Trophoblast cell (in vitro differentiated cells and primary cell): ENCODE results near the gene MAEA.

ENCODE experiments used
- DNase-seq, 2 donors: peaks; one replicate each; pipeline ENCODE4 v3.0.0-alpha.2; 2016
- H2AFZ ChIP-seq: 2 replicates; pipeline ENCODE4 v1.6.1; 2013; ENCODE audit warnings: low read length, moderate library complexity, mild to moderate bottlenecking; ENCODE audit not compliant: insufficient read depth, poor library complexity
- H2AK5ac ChIP-seq: 2 replicates; pipeline ENCODE4 v1.6.1; 2013; ENCODE audit warnings: mild to moderate bottlenecking, low read length
- H2BK120ac ChIP-seq: 2 replicates; pipeline ENCODE4 v1.6.1; 2013; ENCODE audit warnings: low read length, mild to moderate bottlenecking, moderate library complexity; ENCODE audit not compliant: insufficient read depth, poor library complexity
- H2BK12ac ChIP-seq: 2 replicates; pipeline ENCODE4 v1.6.1; 2013; ENCODE audit warnings: mild to moderate bottlenecking, low read length, moderate library complexity
- H2BK5ac ChIP-seq: 2 replicates; pipeline ENCODE4 v1.6.1; 2013; ENCODE audit warnings: low read length, low read depth, moderate library complexity, mild to moderate bottlenecking; ENCODE audit not compliant: poor library complexity
- H3K14ac ChIP-seq: 2 replicates; pipeline ENCODE4 v1.6.1; 2013; ENCODE audit warnings: mild to moderate bottlenecking, low read length
- H3K18ac ChIP-seq: 2 replicates; pipeline ENCODE4 v1.6.1; 2013; ENCODE audit warnings: mild to moderate bottlenecking, low read length
- H3K23ac ChIP-seq: 2 replicates; pipeline ENCODE4 v1.6.1; 2013; ENCODE audit warnings: low read length
- H3K27ac ChIP-seq: 2 replicates; pipeline ENCODE4 v1.5.1; 2013; ENCODE audit warnings: low read depth, mild to moderate bottlenecking, inconsistent platforms, low read length, moderate library complexity
- H3K27me3 ChIP-seq: 2 replicates; pipeline ENCODE4 v1.6.1; 2013; ENCODE audit warnings: inconsistent platforms, mild to moderate bottlenecking, low read length, moderate library complexity; ENCODE audit not compliant: insufficient read depth
- H3K36me3 ChIP-seq, 2 experiments: 1 replicate in 1 of 2; 2 replicates in 1 of 2; pipeline ENCODE4 v1.6.1; 2013; ENCODE audit warnings: low read length in 2 of 2, mild to moderate bottlenecking in 2 of 2, moderate library complexity in 1 of 2; ENCODE audit not compliant: insufficient read depth in 2 of 2, control insufficient read depth in 1 of 2
- H3K4ac ChIP-seq: 2 replicates; pipeline ENCODE4 v1.6.1; 2013; ENCODE audit warnings: low read depth, mild to moderate bottlenecking, low read length, moderate library complexity
- H3K4me1 ChIP-seq, 2 experiments: 1 replicate in 1 of 2; 2 replicates in 1 of 2; pipeline ENCODE4 v1.6.1; 2013; ENCODE audit warnings: low read length in 2 of 2, mild to moderate bottlenecking in 2 of 2, moderate library complexity in 1 of 2; ENCODE audit not compliant: insufficient read depth in 2 of 2, control insufficient read depth in 1 of 2
- H3K4me2 ChIP-seq: 2 replicates; pipeline ENCODE4 v1.6.1; 2013; ENCODE audit warnings: inconsistent platforms, mild to moderate bottlenecking, low read length, moderate library complexity
- H3K4me3 ChIP-seq: 2 replicates; pipeline ENCODE4 v1.5.1; 2013; ENCODE audit warnings: mild to moderate bottlenecking, low read depth, low read length, inconsistent platforms
- H3K79me1 ChIP-seq: one replicate; pipeline ENCODE4 v1.6.1; 2013; ENCODE audit warnings: low read length
- H3K79me2 ChIP-seq: 2 replicates; pipeline ENCODE4 v1.6.1; 2013; ENCODE audit warnings: low read length, mild to moderate bottlenecking; ENCODE audit not compliant: control insufficient read depth, insufficient read depth, poor library complexity
- H3K9ac ChIP-seq: 2 replicates; pipeline ENCODE4 v1.6.1; 2013; ENCODE audit warnings: mild to moderate bottlenecking, low read length
- H3K9me3 ChIP-seq: 2 replicates; pipeline ENCODE4 v1.6.1; 2013; ENCODE audit warnings: low read depth, mild to moderate bottlenecking, control low read depth, inconsistent platforms, low read length; ENCODE audit not compliant: insufficient read depth
- H4K12ac ChIP-seq: 2 replicates; pipeline ENCODE4 v1.6.1; 2013; ENCODE audit warnings: low read depth, mild to moderate bottlenecking, low read length, moderate library complexity
- H4K8ac ChIP-seq: 2 replicates; pipeline ENCODE4 v1.6.1; 2013; ENCODE audit warnings: low read depth, mild to moderate bottlenecking, low read length, moderate library complexity
- H4K91ac ChIP-seq: one replicate; pipeline ENCODE4 v1.6.1; 2013; ENCODE audit warnings: low read depth, mild to moderate bottlenecking, low read length, moderate library complexity
- WGBS: extraction: QIAGEN DNeasy Blood & Tissue Kit; methylation state at CpG from one replicate; pipeline ENCODE4 v1.1.7; 2013; ENCODE audit warnings: missing lambda C conversion rate; ENCODE audit not compliant: insufficient read length, insufficient coverage; ENCODE audit errors: extremely low coverage; 5-methylcytosine and 5-hydroxymethylcytosine counted together

The MAEA gene

GRCh38 chr4:1241936-1242505 lies 47.7 kb upstream of the MAEA start:
- no CpG with 5 or more reads among the region's 24 CpGs for WGBS

GRCh38 chr4:1242506-1243450 lies 46.9 kb upstream of the MAEA start:
- Histone ChIP-seq H4K8ac (no peak overlapping the region), H3K79me2 (peaks cover 59% of the 10 kb centered on the region), H3K27ac (no peak overlapping the region), H4K91ac (no peak overlapping the region), H3K23ac (no peak overlapping the region), H3K4ac (peak overlapping the region; percentile 98), H3K4me3 (peak overlapping the region; percentile 18), H3K79me1 (peaks cover 11% of the 10 kb centered on the region), H3K4me1 (peaks cover 16 to 21% of the 10 kb centered on the region in 2 experiments), H2BK12ac (no peak overlapping the region), H3K18ac (no peak overlapping the region), H2AFZ (no peak overlapping the region), H3K4me2 (no peak overlapping the region), H3K27me3 (no peaks in the 10 kb centered on the region), H4K12ac (no peak overlapping the region), H3K36me3 (peaks cover 39 to 49% of the 10 kb centered on the region in 2 experiments), H2BK120ac (no peak overlapping the region), H2AK5ac (no peak overlapping the region), H3K9me3 (peaks cover 4% of the 10 kb centered on the region), H2BK5ac (no peak overlapping the region), H3K14ac (no peak overlapping the region), H3K9ac (no peak overlapping the region)
- DNase-seq = no peak
- no CpG with 5 or more reads among the region's 30 CpGs for WGBS

More at GRCh38 chr4:1241936-1242505, 47.7 kb upstream of the MAEA start:
- Histone ChIP-seq H3K36me3 (peaks cover 46 to 55% of the 10 kb centered on the region in 2 experiments), H2BK12ac (no peak overlapping the region), H4K91ac (no peak overlapping the region), H3K4me3 (no peak overlapping the region), H3K23ac (no peak overlapping the region), H4K8ac (no peak overlapping the region), H3K18ac (no peak overlapping the region), H3K79me1 (peaks cover 5% of the 10 kb centered on the region), H3K4me1 (peaks cover 12 to 17% of the 10 kb centered on the region in 2 experiments), H3K27ac (no peak overlapping the region), H2AK5ac (no peak overlapping the region), H4K12ac (no peak overlapping the region), H2BK5ac (no peak overlapping the region), H2AFZ (no peak overlapping the region), H2BK120ac (no peak overlapping the region), H3K9me3 (peaks cover 4% of the 10 kb centered on the region), H3K79me2 (peaks cover 52% of the 10 kb centered on the region), H3K14ac (no peak overlapping the region), H3K4me2 (no peak overlapping the region), H3K9ac (no peak overlapping the region), H3K27me3 (no peaks in the 10 kb centered on the region), H3K4ac (peak overlapping the region; percentile 98)
- no peak for DNase-seq

DNA sequence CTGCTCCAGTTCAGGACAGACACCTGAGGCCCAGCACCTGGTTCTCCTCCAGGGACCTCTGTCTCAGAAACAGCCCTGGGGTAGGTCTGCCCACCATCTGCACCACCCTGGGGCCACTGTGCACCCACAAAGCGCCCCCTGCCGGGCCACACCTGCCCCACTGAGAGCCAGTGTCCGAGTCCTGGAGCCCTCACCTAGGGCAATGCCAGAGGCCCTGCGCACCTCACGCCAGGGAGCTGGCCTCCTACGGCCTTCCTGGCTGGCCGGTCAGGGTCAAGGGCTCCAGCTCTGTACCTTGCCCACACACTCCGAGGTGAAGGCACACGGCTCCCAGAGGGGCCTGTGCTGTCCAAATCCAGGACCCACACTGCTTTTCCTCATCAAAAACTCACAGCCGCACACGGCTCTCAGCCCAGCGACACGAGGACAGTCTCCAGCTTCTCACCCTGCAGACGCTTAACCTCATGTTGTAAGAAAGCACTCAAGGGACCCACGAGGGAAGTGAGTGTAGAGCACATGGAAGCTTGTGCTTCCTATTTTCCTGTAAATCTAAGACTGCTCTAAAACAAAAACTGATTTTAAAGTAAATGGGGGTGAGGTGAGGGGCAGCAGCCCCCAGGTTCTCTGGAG lies 46.1 kb upstream of the MAEA start:
- no peak overlapping the region for H3K18ac ChIP-seq
- no peak overlapping the region for H3K27ac ChIP-seq
- H3K79me1 ChIP-seq = peaks cover 18% of the 10 kb centered on the region
- H3K36me3 ChIP-seq = peaks cover 31 to 41% of the 10 kb centered on the region in 2 experiments
- H3K4ac ChIP-seq = peak overlapping the region; percentile 98
- H3K79me2 ChIP-seq = peaks cover 64% of the 10 kb centered on the region
- no peak overlapping the region for H2AK5ac ChIP-seq
- WGBS = no CpG with 5 or more reads among the region's 15 CpGs
- no peak overlapping the region for H3K4me3 ChIP-seq
- no peak overlapping the region for H2BK5ac ChIP-seq
- no peaks in the 10 kb centered on the region for H3K27me3 ChIP-seq
- peaks cover 4% of the 10 kb centered on the region for H3K9me3 ChIP-seq
- no peak overlapping the region for H4K91ac ChIP-seq
- H2AFZ ChIP-seq = no peak overlapping the region
- H3K23ac ChIP-seq = no peak overlapping the region
- H3K9ac ChIP-seq = no peak overlapping the region
- no peak for DNase-seq
- H3K4me1 ChIP-seq = peaks cover 16 to 21% of the 10 kb centered on the region in 2 experiments
- H3K4me2 ChIP-seq = no peak overlapping the region
- no peak overlapping the region for H3K14ac ChIP-seq
- no peak overlapping the region for H4K12ac ChIP-seq
- H2BK120ac ChIP-seq = no peak overlapping the region
- H4K8ac ChIP-seq = no peak overlapping the region
- no peak overlapping the region for H2BK12ac ChIP-seq

- no peak overlapping the region for H3K27ac ChIP-seq
- no peak overlapping the region for H4K12ac ChIP-seq
- H3K18ac ChIP-seq = no peak overlapping the region
- H3K79me2 ChIP-seq = peaks cover 63% of the 10 kb centered on the region
- peaks cover 20% of the 10 kb centered on the region for H3K79me1 ChIP-seq
- H2BK12ac ChIP-seq = no peak overlapping the region
- no peak overlapping the region for H2AK5ac ChIP-seq
- no peak overlapping the region for H3K14ac ChIP-seq
- peaks cover 16 to 21% of the 10 kb centered on the region in 2 experiments for H3K4me1 ChIP-seq
- no peak overlapping the region for H3K4me3 ChIP-seq
- no peaks in the 10 kb centered on the region for H3K27me3 ChIP-seq
- DNase-seq = no peak
- peaks cover 4% of the 10 kb centered on the region for H3K9me3 ChIP-seq
- no peak overlapping the region for H2BK120ac ChIP-seq
- H2AFZ ChIP-seq = no peak overlapping the region
- no peak overlapping the region for H2BK5ac ChIP-seq
- H3K23ac ChIP-seq = no peak overlapping the region
- H3K36me3 ChIP-seq = peaks cover 24 to 34% of the 10 kb centered on the region in 2 experiments
- peak overlapping the region; percentile 98 for H3K4ac ChIP-seq
- H4K8ac ChIP-seq = no peak overlapping the region
- no peak overlapping the region for H4K91ac ChIP-seq
- no CpG with 5 or more reads among the region's 33 CpGs for WGBS
- no peak overlapping the region for H3K4me2 ChIP-seq
- no peak overlapping the region for H3K9ac ChIP-seq
Measured at GRCh38 chr4:1244081-1244977, 45.4 kb upstream of the MAEA start.
